HUDEP-2 (cell line): ENCODE measurements around the gene PHKB.

Experiments used
- DNase-seq, 76 experiments: peaks; one replicate each; lab custom pipeline; 2025; ENCODE audit not compliant: unreplicated experiment in 76 of 76; lab: John Stamatoyannopoulos, UW

The PHKB gene

GRCh38 chr16:47721006-47721637, 260.0 kb downstream of the PHKB start:
- no peak for DNase-seq

GRCh38 chr16:47722046-47722445, 260.9 kb downstream of the PHKB start:
- DNase-seq, result no peak

GRCh38 chr16:47724115-47724785, 263.1 kb downstream of the PHKB start:
- DNase-seq, result no peak

- DNase-seq, result no peak
Observed at GRCh38 chr16:47725188-47725695, 264.1 kb downstream of the PHKB start.

- no peak for DNase-seq
Observed at GRCh38 chr16:47726031-47726675, 265.0 kb downstream of the PHKB start.

GRCh38 chr16:47727131-47727530, 266.0 kb downstream of the PHKB start:
- DNase-seq, result no peak

GRCh38 chr16:47728205-47728604, 267.1 kb downstream of the PHKB start:
- no peak for DNase-seq

- no peak for DNase-seq
Observed at GRCh38 chr16:47729701-47730100, 268.6 kb downstream of the PHKB start.

GRCh38 chr16:47731252-47731651, 270.1 kb downstream of the PHKB start:
- DNase-seq, result no peak

- DNase-seq, result no peak
Observed at GRCh38 chr16:47732122-47732521, 271.0 kb downstream of the PHKB start.

- DNase-seq, result no peak
Observed at GRCh38 chr16:47732523-47733111, 271.5 kb downstream of the PHKB start.

GRCh38 chr16:47734081-47734857, 273.1 kb downstream of the PHKB start:
- DNase-seq, result no peak

- DNase-seq, result no peak
Observed at GRCh38 chr16:47734987-47735594, 274.0 kb downstream of the PHKB start.

GRCh38 chr16:47750371-47750770, 289.2 kb downstream of the PHKB start:
- DNase-seq, result no peak
